HCT116 (cell line): ENCODE data around the gene CERCAM.

ENCODE experiments used
- ATF3 ChIP-seq: IDR thresholded peaks from 2 replicates; pipeline ENCODE4 v1.6.1; 2012
- CTCF ChIP-seq, 3 experiments: fragments of 200-600 bp in 1 of 3; sonication (generic) in 1 of 3; IDR thresholded peaks in 2 of 3; conservative IDR thresholded peaks in 1 of 3; 2 replicates each; pipeline ENCODE4 v1.5.1; 2012 to 2017; ENCODE audit warnings: low read depth in 2 of 3, low read length in 2 of 3, antibody characterized with exemption in 1 of 3, borderline replicate concordance in 1 of 3, control low read depth in 1 of 3, mild to moderate bottlenecking in 1 of 3, mixed read lengths in 1 of 3, mixed run types in 1 of 3, moderate library complexity in 1 of 3; ENCODE audit not compliant: insufficient read depth in 1 of 3

- no peak for TF ChIP-seq ATF3
- TF ChIP-seq CTCF (IDR thresholded peaks at IDR 0.05 in 2 of 3, conservative IDR thresholded peaks at IDR 0.05 in 1 of 3; ENCODE audit: borderline replicate concordance in 1 of 3, insufficient read depth in 1 of 3, low read depth in 2 of 3, low read length in 2 of 3), result no peak
Measured at GRCh38 chr9:128382261-128382660, 38.4 kb upstream of the CERCAM start.
